Central memory CD8-positive, alpha-beta T cell (primary cell): Measurements from ENCODE around the gene DOCK7.
"Not testable (repeated sequence)": the region's sequence is repeated elsewhere in the genome, so short reads cannot be mapped to it uniquely, and the experiment has no call there.

Experiments used
- ATAC-seq: fragments of 150-1000 bp; cut with Tn5 transposase; replicated peaks from 2 replicates; pipeline ENCODE4 v1.10.0; 2022; ENCODE audit warnings: mild to moderate bottlenecking, moderate FRiP score, moderate number of reproducible peaks; ENCODE audit not compliant: poor library complexity, severe bottlenecking; ENCODE audit errors: extremely low read depth
- DNase-seq, 2 donors: peaks; one replicate each; pipeline ENCODE4 v3.0.0; 2021; ENCODE audit warnings: low spot score in 2 of 2
- H3K27ac Mint-ChIP-seq: one replicate; pipeline ENCODE4 v1.8.0; 2022; ENCODE audit warnings: low read depth, mild to moderate bottlenecking, moderate library complexity, mixed read lengths
- H3K27me3 Mint-ChIP-seq: one replicate; pipeline ENCODE4 v1.8.0; 2022; ENCODE audit warnings: mixed read lengths
- H3K36me3 Mint-ChIP-seq: one replicate; pipeline ENCODE4 v1.8.0; 2022; ENCODE audit warnings: mild to moderate bottlenecking, moderate library complexity, mixed read lengths; ENCODE audit not compliant: insufficient read depth
- H3K4me1 Mint-ChIP-seq: one replicate; pipeline ENCODE4 v1.8.0; 2022; ENCODE audit warnings: mixed read lengths
- H3K4me3 Mint-ChIP-seq: one replicate; pipeline ENCODE4 v1.8.0; 2022; ENCODE audit warnings: mild to moderate bottlenecking, moderate library complexity, mixed read lengths
- H3K9me3 Mint-ChIP-seq: one replicate; pipeline ENCODE4 v1.8.0; 2022; ENCODE audit warnings: mixed read lengths

DOCK7 gene

GRCh38 chr1:62590255-62590969 lies 97.8 kb downstream of the DOCK7 start:
- ATAC-seq (no peak), DNase-seq (no peak)
- H3K4me3 Mint-ChIP-seq: no peak overlapping the region
- H3K27me3 Mint-ChIP-seq: no peaks in the 10 kb centered on the region
- H3K4me1 Mint-ChIP-seq: no peaks in the 10 kb centered on the region
- no peaks in the 10 kb centered on the region for H3K36me3 Mint-ChIP-seq
- H3K9me3 Mint-ChIP-seq: no peaks in the 10 kb centered on the region
- H3K27ac Mint-ChIP-seq: no peak overlapping the region

DNA sequence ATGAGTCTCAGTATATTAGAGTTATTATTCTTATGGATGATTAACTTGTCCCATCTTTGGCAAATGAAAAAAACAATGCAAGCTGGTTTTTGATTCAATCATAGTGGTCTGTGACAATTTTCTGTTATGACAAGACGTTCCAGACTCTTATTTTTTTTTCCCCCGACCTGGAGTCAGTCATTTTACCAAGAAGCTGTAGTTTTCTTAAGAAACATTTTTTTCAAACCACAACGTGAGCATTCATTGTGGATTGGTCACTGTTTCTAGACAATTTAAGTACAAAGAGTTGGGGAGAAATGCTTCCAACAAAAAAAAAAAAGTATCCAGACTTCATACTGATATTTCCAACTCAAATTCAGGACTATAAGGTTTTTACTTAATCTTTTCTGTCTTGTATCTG lies 98.9 kb downstream of the DOCK7 start:
- Mint-ChIP-seq H3K27ac (no peak overlapping the region), H3K9me3 (no peaks in the 10 kb centered on the region), H3K36me3 (no peaks in the 10 kb centered on the region), H3K4me1 (no peaks in the 10 kb centered on the region), H3K4me3 (no peak overlapping the region), H3K27me3 (no peaks in the 10 kb centered on the region)
- DNase-seq: no peak
- ATAC-seq: no peak

DNA sequence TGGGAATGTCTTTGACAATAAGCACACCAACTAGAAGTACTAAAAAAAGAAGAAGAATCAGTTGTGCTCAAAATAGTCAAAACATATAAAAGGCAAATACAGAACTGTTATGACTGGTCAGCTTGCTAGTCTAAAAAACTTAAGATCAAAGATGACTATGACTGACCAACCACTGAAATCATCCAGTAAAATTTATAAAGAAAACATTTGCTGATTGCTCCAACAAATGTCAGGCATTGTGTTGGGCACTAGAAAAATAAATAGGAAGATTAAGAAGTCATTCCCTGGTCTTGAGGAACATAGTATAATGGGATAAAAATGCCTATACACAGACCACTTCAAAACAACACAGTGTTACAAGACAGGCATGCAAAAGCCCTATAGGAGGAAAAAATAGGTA lies 100.2 kb downstream of the DOCK7 start:
- Mint-ChIP-seq H3K4me3 (no peak overlapping the region), H3K36me3 (no peaks in the 10 kb centered on the region), H3K27ac (no peak overlapping the region), H3K9me3 (no peaks in the 10 kb centered on the region), H3K27me3 (no peaks in the 10 kb centered on the region), H3K4me1 (no peaks in the 10 kb centered on the region)
- ATAC-seq: no peak
- DNase-seq: no peak

DNA sequence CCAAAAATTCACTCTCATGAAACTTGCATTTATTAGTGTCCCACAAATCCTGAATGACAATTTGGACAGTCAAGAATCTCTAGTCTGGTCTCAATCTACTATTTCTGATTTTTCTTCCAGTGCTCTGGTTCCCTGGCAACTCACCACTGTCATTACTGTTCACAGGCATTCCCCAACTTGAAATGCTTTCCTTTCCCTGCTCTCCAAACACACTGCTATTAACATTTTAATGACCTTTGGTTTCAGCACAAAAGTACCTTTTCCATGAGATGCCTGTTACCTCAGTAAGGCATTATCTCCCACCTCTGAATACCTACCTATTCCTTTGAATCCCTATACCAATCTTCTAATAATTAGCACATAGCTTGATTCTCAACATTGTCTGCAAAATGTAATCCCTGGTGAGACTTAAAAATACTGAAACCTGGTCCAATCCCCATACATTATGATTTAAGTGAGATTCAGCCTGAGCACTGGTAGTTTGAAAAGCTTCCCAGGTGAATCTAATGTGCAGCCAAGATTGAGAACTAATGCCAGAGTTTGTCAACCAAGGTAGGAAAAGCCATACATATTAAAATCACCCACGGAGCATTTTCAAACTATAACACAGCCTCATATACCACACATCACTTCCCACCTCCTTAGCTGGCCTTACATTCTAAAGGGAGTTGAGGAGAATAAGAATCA lies 102.6 kb downstream of the DOCK7 start:
- ATAC-seq: no peak
- no peak overlapping the region for H3K27ac Mint-ChIP-seq
- H3K36me3 Mint-ChIP-seq: no peaks in the 10 kb centered on the region
- H3K9me3 Mint-ChIP-seq: no peaks in the 10 kb centered on the region
- DNase-seq: no peak
- H3K27me3 Mint-ChIP-seq: no peaks in the 10 kb centered on the region
- H3K4me1 Mint-ChIP-seq: no peaks in the 10 kb centered on the region
- H3K4me3 Mint-ChIP-seq: no peak overlapping the region

- Mint-ChIP-seq H3K4me3 (no peak overlapping the region), H3K27me3 (no peaks in the 10 kb centered on the region), H3K36me3 (peaks cover 1% of the 10 kb centered on the region), H3K27ac (no peak overlapping the region), H3K4me1 (peaks cover 7% of the 10 kb centered on the region), H3K9me3 (peaks cover 6% of the 10 kb centered on the region)
- DNase-seq (no peak), ATAC-seq (no peak)
Measured at GRCh38 chr1:62573675-62574074, 114.5 kb downstream of the DOCK7 start.

GRCh38 chr1:62572476-62572875 lies 115.7 kb downstream of the DOCK7 start:
- Mint-ChIP-seq H3K4me1 (peaks cover 7% of the 10 kb centered on the region), H3K4me3 (no peak overlapping the region), H3K36me3 (peaks cover 3% of the 10 kb centered on the region), H3K27me3 (no peaks in the 10 kb centered on the region), H3K27ac (no peak overlapping the region), H3K9me3 (peaks cover 6% of the 10 kb centered on the region)
- no peak for ATAC-seq
- no peak for DNase-seq

DNA sequence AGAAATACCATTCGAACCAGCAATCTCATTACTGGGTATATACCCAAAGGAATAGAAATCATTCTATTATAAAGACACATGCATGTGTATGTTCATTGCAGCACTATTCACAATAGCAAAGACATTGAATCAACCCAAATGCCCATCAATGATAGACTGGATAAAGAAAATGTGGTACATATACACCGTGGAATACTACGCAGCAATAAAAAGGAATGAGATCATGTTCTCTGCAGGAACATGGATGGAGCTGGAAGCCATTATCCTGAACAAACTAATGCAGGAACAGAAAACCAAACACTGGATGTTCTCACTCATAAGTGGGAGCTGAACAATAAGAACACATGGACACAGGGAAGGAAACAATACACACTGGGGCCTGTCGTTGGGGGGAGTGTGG lies 116.7 kb downstream of the DOCK7 start:
- not testable (repeated sequence) for H3K27me3 Mint-ChIP-seq, DNase-seq, H3K4me3 Mint-ChIP-seq, ATAC-seq, H3K27ac Mint-ChIP-seq, H3K4me1 Mint-ChIP-seq, H3K36me3 Mint-ChIP-seq, H3K9me3 Mint-ChIP-seq

- not testable (repeated sequence) for DNase-seq, H3K4me3 Mint-ChIP-seq, H3K36me3 Mint-ChIP-seq, ATAC-seq, H3K9me3 Mint-ChIP-seq, H3K27me3 Mint-ChIP-seq, H3K27ac Mint-ChIP-seq
- peaks cover 14% of the 10 kb centered on the region for H3K4me1 Mint-ChIP-seq
Measured at GRCh38 chr1:62567926-62568325, 120.3 kb downstream of the DOCK7 start.

DNA sequence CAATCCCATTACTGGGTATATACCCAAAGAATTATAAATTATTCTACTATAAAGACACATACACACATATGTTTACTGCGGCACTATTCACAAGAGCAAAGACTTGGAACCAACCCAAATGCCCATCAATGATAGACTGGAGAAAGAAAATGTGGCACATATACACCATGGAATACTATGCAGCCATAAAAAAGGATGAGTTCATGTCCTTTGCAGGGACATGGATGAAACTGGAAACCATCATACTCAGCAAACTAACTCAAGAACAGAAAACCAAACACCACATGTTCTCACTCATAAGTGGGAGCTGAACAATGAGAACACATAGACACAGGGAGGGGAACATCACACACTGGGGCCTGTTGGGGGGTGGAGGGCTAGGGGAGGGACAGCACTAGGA lies 121.0 kb downstream of the DOCK7 start:
- not testable (repeated sequence) for H3K36me3 Mint-ChIP-seq

GRCh38 chr1:62561306-62561705 lies 126.9 kb downstream of the DOCK7 start:
- no peaks in the 10 kb centered on the region for H3K27me3 Mint-ChIP-seq
- ATAC-seq: no peak
- no peak for DNase-seq
- H3K27ac Mint-ChIP-seq: no peak overlapping the region
- H3K4me1 Mint-ChIP-seq: peaks cover 7% of the 10 kb centered on the region
- H3K4me3 Mint-ChIP-seq: no peak overlapping the region
- H3K36me3 Mint-ChIP-seq: peaks cover 6% of the 10 kb centered on the region
- H3K9me3 Mint-ChIP-seq: no peaks in the 10 kb centered on the region

More for the DNA sequence above, 121.0 kb downstream of the DOCK7 start:
- ATAC-seq, H3K27me3 Mint-ChIP-seq, DNase-seq, H3K27ac Mint-ChIP-seq, H3K4me3 Mint-ChIP-seq, H3K9me3 Mint-ChIP-seq: not testable (repeated sequence)
- peaks cover 14% of the 10 kb centered on the region for H3K4me1 Mint-ChIP-seq

DNA sequence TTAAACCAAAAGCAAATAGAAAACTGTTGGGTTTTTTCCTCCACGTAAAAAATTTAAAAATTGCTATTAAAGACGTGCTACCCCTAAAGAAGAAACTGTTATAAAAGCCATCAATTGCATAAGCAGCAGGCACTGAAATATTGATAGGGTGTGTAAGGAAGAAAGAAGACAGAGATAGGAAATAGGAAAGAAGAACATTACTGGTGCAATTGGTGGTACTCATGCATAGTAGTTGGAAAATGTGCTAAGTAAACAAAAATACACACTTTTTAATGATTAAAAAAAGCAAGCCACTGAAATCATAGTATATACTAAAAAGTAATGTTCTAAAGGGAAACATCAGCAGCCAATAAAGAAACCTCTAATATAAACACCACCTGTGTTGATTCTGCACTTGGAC lies 143.6 kb downstream of the DOCK7 start:
- Mint-ChIP-seq H3K27me3 (no peaks in the 10 kb centered on the region), H3K9me3 (no peaks in the 10 kb centered on the region), H3K4me1 (no peaks in the 10 kb centered on the region), H3K36me3 (peaks cover 3% of the 10 kb centered on the region), H3K27ac (no peak overlapping the region), H3K4me3 (no peak overlapping the region)
- DNase-seq: no peak
- ATAC-seq: no peak

DNA sequence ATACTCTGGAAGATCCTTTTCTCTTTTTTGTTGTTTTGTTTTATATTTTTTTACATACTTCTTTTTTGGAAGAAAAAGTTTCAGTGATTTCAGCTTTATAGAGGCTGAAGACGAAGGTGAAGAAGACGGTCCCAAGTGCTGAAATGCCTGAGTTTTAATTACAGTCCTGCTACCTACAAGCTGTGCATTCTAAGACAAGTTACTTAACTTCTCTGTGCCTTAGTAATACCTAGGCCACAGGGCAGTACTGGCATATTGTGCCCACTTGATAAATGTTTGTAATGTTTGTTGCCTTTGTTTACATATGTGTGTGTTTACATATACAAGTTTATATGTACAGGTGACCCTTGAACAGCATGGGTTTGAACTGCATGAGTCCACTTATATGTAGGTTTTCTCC lies 147.1 kb downstream of the DOCK7 start:
- no peak overlapping the region for H3K4me3 Mint-ChIP-seq

DNA sequence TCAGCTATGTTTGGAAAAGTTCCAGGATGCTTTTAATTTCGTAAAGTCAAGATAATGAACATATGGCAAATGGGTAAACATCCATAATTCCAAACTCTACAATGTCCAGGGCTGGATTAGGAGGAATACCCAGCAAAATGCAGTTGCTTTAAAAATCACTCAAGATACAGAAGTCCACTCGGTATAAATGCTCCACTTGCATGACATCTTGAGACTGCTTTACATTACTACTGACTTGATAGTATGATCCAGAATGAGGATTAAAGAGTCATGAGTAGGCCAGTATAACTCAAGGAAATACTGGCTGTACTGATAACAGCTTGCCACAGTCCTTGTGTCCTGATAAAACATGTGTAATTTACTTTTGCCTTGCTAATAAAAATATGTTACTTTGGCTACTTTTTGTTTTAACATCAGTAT lies 149.1 kb downstream of the DOCK7 start:
- Mint-ChIP-seq H3K36me3 (peaks cover 11% of the 10 kb centered on the region), H3K9me3 (no peaks in the 10 kb centered on the region), H3K4me1 (no peaks in the 10 kb centered on the region), H3K27me3 (no peaks in the 10 kb centered on the region), H3K4me3 (no peak overlapping the region), H3K27ac (no peak overlapping the region)
- no peak for ATAC-seq
- DNase-seq: no peak

More for the DNA sequence above, 147.1 kb downstream of the DOCK7 start:
- Mint-ChIP-seq H3K4me1 (no peaks in the 10 kb centered on the region), H3K27ac (no peak overlapping the region), H3K27me3 (no peaks in the 10 kb centered on the region), H3K9me3 (no peaks in the 10 kb centered on the region), H3K36me3 (peaks cover 9% of the 10 kb centered on the region)
- ATAC-seq: no peak
- no peak for DNase-seq
